Ovary (tissue), 9 donors: Measurements from ENCODE around the gene PHOSPHO2. TPM values are rescaled to one million over a fixed set of nuclear protein-coding genes. Genes with fewer than 3 reads are reported as not detected.

Source experiments
- DNase-seq, 5 donors: peaks; one replicate each; pipeline ENCODE4 v3.0.0-alpha.2; 2019 to 2020
- H3K27ac ChIP-seq, 2 donors: fragments of 200-600 bp; one replicate each; pipeline versions ENCODE4 v1.5.1 to v1.8.0; 2019 to 2022
- H3K27me3 ChIP-seq: fragments of 200-600 bp; one replicate; pipeline ENCODE4 v1.8.0; 2022
- H3K36me3 ChIP-seq: fragments of 200-600 bp; sonication (generic); one replicate; pipeline ENCODE4 v1.5.1; 2019
- H3K4me1 ChIP-seq: one replicate; pipeline ENCODE4 v1.8.1; 2013; ENCODE audit warnings: mild to moderate bottlenecking, moderate library complexity; ENCODE audit not compliant: insufficient read depth
- H3K4me3 ChIP-seq: fragments of 200-600 bp; sonication (generic); one replicate; pipeline ENCODE4 v1.5.1; 2017
- H3K9me3 ChIP-seq, 2 donors: fragments of 200-600 bp in 1 of 2; sonication (generic) in 1 of 2; one replicate each; pipeline versions ENCODE4 v1.5.1 to v1.8.1; 2013 to 2019; ENCODE audit warnings: mild to moderate bottlenecking in 1 of 2, moderate library complexity in 1 of 2
- EP300 ChIP-seq: sonication (generic); formaldehyde crosslinking; IDR thresholded peaks from one replicate; pipeline ENCODE4 v1.6.1; 2017; ENCODE audit warnings: antibody characterized with exemption
- POLR2A ChIP-seq: fragments of 450-650 bp; IDR thresholded peaks from one replicate; pipeline ENCODE4 v1.6.1; 2017; ENCODE audit warnings: antibody characterized with exemption, mild to moderate bottlenecking, moderate library complexity
- WGBS, 3 donors: extraction: QIAGEN DNeasy Blood & Tissue Kit in 1 of 3; methylation state at CpG; one replicate each; pipeline versions ENCODE4 v1.1.5 to v1.1.7; 2013 to 2017; 5-methylcytosine and 5-hydroxymethylcytosine counted together
- intact Hi-C, 4 donors: fragments of 100-400 bp; cut with DNase I; formaldehyde crosslinking; loops; one replicate each; pipeline versions ENCODE4 v1.11.0 to v1.15.1; 2022 to 2023
- polyA plus RNA-seq, 2 donors: library from polyadenylated mRNA; stranded (reverse); fragments of 200-250 nt in 1 of 2; fragments of 350-450 nt in 1 of 2; fragmentation: Illumina TruSeq in 1 of 2; extraction: RNeasy Lipid Tissue Mini Kit (QIAGEN cat#74804) in 1 of 2; gene quantifications; one replicate each; pipeline ENCODE4 v1.2.3, GENCODE V29; 2013 to 2014
- total RNA-seq, 7 donors: library from RNA; depleted of rRNA in 2 of 7; stranded (reverse); fragments of >200 nt in 2 of 7; fragmentation: NEBNext Ultra II Directional in 3 of 7; extraction: Animal tissue kit (Norgen Biotek cat#: 25700) in 3 of 7; gene quantifications; one replicate each; pipeline versions ENCODE4 v1.1.0 to v1.2.4, GENCODE V29; 2016 to 2023
- TF ChIP-seq, protein P1 (sequence below), 3 donors: fragments of 450-650 bp in 2 of 3; fragments of 200-600 bp in 1 of 3; IDR thresholded peaks; one replicate each; pipeline versions ENCODE4 v1.5.1 to v1.8.0; 2016 to 2022; ENCODE audit warnings: antibody characterized with exemption in 3 of 3, mild to moderate bottlenecking in 1 of 3
- donor health status: DM: no; HTN: no; CAD: no; lungs with moderate emphysema.
- donor health status: DM: no; HTN: no; CAD: no.
- donor health status: Bipolar disorder and iron deficiency.
- donor health status: DM: yes; HTN: yes; CAD: no.
- donor health status: DM: no; HTN: no; CAD: no.
- donor health status: DM: yes; HTN: yes; CAD: no.

PHOSPHO2 gene
- total and polyA plus RNA-seq, 9 donors, result 2.4 to 7.9 (median 5.8) TPM

DNA sequence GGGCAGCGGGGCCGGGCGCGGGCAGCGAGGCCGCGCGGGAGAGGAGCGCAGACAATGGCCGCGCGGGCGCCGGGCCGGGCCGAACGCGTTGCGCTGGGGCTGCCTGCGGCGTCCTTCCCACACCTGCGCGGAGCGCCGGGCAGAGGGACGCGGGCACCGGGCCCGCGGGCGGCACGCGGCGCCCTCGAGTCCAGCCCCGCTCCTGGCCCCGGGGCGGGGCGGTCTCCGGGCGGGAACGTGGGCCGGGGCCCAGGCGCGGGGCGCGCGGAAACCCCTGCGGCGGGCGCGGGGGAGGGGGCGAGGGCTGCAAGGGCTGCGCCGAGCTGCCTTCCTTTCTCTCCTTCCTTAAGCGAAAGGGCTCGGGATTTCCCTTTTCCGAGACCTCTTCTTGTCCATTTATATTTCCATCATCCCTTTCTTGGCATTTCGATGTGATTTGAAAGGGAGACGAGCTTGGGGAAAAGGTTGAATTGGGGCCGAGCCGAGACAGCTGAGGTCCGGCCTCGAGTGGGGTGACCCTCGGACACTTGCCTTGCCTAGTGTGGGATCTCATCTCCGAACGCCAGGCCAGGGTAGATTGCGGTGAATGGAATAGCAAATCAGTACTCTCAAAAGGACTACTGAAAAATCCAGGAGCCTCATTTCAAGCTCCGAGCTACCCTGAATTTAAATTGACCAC is 40.0 kb downstream of the PHOSPHO2 start:
- intact Hi-C loops, result loop anchor here in 1 of 4 donors (10.0 kb wide), 1 partner anchor 150 kb away; the partner anchor contains the start of gene PPIG
- H3K27me3 ChIP-seq, result no peaks in the 10 kb centered on the region
- TF ChIP-seq POLR2A (no peak), EP300 (no peak)
- TF ChIP-seq, protein P1, sequence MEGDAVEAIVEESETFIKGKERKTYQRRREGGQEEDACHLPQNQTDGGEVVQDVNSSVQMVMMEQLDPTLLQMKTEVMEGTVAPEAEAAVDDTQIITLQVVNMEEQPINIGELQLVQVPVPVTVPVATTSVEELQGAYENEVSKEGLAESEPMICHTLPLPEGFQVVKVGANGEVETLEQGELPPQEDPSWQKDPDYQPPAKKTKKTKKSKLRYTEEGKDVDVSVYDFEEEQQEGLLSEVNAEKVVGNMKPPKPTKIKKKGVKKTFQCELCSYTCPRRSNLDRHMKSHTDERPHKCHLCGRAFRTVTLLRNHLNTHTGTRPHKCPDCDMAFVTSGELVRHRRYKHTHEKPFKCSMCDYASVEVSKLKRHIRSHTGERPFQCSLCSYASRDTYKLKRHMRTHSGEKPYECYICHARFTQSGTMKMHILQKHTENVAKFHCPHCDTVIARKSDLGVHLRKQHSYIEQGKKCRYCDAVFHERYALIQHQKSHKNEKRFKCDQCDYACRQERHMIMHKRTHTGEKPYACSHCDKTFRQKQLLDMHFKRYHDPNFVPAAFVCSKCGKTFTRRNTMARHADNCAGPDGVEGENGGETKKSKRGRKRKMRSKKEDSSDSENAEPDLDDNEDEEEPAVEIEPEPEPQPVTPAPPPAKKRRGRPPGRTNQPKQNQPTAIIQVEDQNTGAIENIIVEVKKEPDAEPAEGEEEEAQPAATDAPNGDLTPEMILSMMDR (IDR thresholded peaks at IDR 0.05), result no peak
- no peaks in the 10 kb centered on the region for H3K9me3 ChIP-seq
- peak; percentile 25 to 71 (median 47) for DNase-seq
- peaks cover 4% of the 10 kb centered on the region for H3K4me1 ChIP-seq
- peak overlapping the region; percentile 63 for H3K4me3 ChIP-seq
- H3K27ac ChIP-seq, result peak overlapping the region; percentile 44 to 70
- 1% methylated on average over 45 to 69 of the region's 69 CpGs for WGBS, 3 donors
- H3K36me3 ChIP-seq, result no peaks in the 10 kb centered on the region

- no peaks in the 10 kb centered on the region for H3K36me3 ChIP-seq
- 61 to 73% (median 69%) methylated on average over 4 of the region's 4 CpGs for WGBS, 3 donors
- H3K4me3 ChIP-seq, result no peak overlapping the region
- intact Hi-C loops, result loop anchor here in 1 of 4 donors (10.0 kb wide), 1 partner anchor 151 kb away; the partner anchor contains the start of gene PPIG
- no peaks in the 10 kb centered on the region for H3K9me3 ChIP-seq
- no peak overlapping the region for H3K27ac ChIP-seq
- no peak for DNase-seq
- no peaks in the 10 kb centered on the region for H3K27me3 ChIP-seq
- peaks cover 7% of the 10 kb centered on the region for H3K4me1 ChIP-seq
- TF ChIP-seq, protein P1 (IDR thresholded peaks at IDR 0.05), result no peak
Measured at GRCh38 chr2:169735623-169736022, 41.4 kb downstream of the PHOSPHO2 start.

DNA sequence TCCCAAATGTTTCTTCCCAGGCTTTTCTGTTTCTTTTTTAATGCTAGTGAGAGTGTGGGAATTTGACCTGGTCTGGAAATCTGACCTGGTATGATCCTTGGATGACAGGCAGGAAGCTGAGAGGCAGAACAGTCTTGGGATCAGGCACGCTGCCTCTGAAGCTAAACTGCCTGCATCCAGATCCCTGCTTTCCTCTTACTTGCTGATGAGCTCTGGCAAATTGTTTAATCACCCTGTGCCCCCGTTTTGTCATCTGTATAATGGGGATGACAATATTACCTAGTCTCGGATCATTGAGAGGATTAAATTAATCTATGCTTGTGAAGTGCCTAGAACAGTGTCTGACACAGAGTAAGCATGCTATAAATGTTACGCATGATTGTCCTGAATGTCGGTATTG is 42.6 kb downstream of the PHOSPHO2 start:
- H3K9me3 ChIP-seq, result no peaks in the 10 kb centered on the region
- peak overlapping the region; percentile 13 for H3K4me3 ChIP-seq
- no peak overlapping the region for H3K27ac ChIP-seq
- H3K36me3 ChIP-seq, result no peaks in the 10 kb centered on the region
- 40 to 57% (median 47%) methylated on average over 5 of the region's 5 CpGs for WGBS, 3 donors
- TF ChIP-seq POLR2A (no peak), EP300 (no peak)
- TF ChIP-seq, protein P1 (IDR thresholded peaks at IDR 0.05), result no peak
- DNase-seq, result no peak
- intact Hi-C loops, result loop anchor here in 1 of 4 donors (10.0 kb wide), 1 partner anchor 152 kb away; the partner anchor contains the start of gene PPIG
- no peaks in the 10 kb centered on the region for H3K27me3 ChIP-seq
- peaks cover 7% of the 10 kb centered on the region for H3K4me1 ChIP-seq

DNA sequence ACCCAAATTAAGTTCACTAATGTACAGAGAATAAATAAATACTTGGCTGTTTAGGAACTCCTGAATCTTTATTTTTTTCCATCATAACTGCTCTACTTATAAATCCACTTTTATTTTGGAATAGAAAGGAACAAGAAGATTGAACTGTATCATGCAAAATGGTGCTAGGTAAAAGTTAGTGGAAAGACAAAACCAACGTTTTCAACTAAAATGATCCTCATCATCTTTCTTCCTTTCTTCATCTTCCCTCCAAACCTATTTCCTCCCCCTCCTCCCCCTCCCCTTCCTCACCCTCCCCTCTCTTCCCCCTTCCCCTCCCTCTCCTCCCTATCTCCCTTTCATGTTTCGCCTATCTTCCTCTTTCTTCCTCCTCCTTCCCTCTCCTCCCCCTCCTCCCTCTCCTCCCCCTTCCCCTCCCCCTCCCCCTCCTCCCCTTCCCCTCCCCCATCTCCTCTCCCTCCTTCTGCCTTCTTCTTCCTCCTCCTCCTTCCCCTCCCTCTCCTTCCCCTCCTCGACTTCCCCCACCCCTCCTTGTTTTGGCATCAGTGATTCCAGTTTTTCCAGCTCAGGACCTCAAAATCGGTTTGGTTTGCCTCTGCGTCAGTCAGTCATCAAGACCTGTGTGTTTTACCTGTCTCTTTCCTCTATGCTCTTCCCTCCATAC is 44.4 kb downstream of the PHOSPHO2 start:
- no peak for TF ChIP-seq EP300
- no peak for TF ChIP-seq POLR2A
- TF ChIP-seq, protein P1 (IDR thresholded peaks at IDR 0.05), result no peak
- intact Hi-C loops, result loop anchor here in 1 of 4 donors (10.0 kb wide), 1 partner anchor 154 kb away; the partner anchor contains the start of gene PPIG
- Histone ChIP-seq H3K27ac (no peak overlapping the region), H3K4me3 (no peak overlapping the region), H3K9me3 (no peaks in the 10 kb centered on the region), H3K27me3 (no peaks in the 10 kb centered on the region), H3K4me1 (peaks cover 7% of the 10 kb centered on the region), H3K36me3 (no peaks in the 10 kb centered on the region)
- WGBS, 3 donors, result 37 to 56% (median 41%) methylated on average over 4 to 5 of the region's 5 CpGs
- no peak for DNase-seq
